B cell (primary cell): ENCODE results near the gene NDRG3. TPM values are rescaled to one million over a fixed set of nuclear protein-coding genes. Genes with fewer than 3 reads are reported as not detected.
"Not testable (repeated sequence)": the region's sequence is repeated elsewhere in the genome, so short reads cannot be mapped to it uniquely, and the experiment has no call there.

ENCODE experiments used
- ATAC-seq: fragments of 200-7000 bp; cut with Tn5 transposase; one replicate; pipeline ENCODE4 v1.10.0; 2021; ENCODE audit warnings: low read depth, mild to moderate bottlenecking, moderate number of reproducible peaks, moderate library complexity
- CTCF ChIA-PET: fragments of 350-600 bp; sonication (Branson Sonifier 250); formaldehyde crosslinking; loops from one replicate; lab custom pipeline; 2021; ENCODE audit warnings: antibody characterized with exemption, inconsistent platforms; lab: Charles Lee
- POLR2A ChIA-PET: fragments of 350-600 bp; sonication (Branson Sonifier 250); formaldehyde crosslinking; loops from one replicate; lab custom pipeline; 2021; ENCODE audit warnings: antibody characterized with exemption; lab: Charles Lee
- DNase-seq: peaks from one replicate; pipeline ENCODE4 v3.0.0; 2013
- H2AFZ ChIP-seq: 2 replicates; pipeline ENCODE4 v1.6.1; 2012; ENCODE audit warnings: mild to moderate bottlenecking, low read depth, low read length; ENCODE audit not compliant: insufficient read depth, poor library complexity, severe bottlenecking
- H3K27ac ChIP-seq, 2 donors: 1 replicate in 1 of 2; 2 replicates in 1 of 2; pipeline ENCODE4 v1.5.1; 2012 to 2013; ENCODE audit warnings: low read length in 2 of 2, mild to moderate bottlenecking in 2 of 2, moderate library complexity in 1 of 2
- H3K27me3 ChIP-seq, 4 experiments: fragments of 200-600 bp in 1 of 4; sonication (generic) in 1 of 4; replicated peaks in 1 of 4; 1 replicate in 2 of 4; 2 replicates in 2 of 4; pipeline versions ENCODE4 v1.6.1 to v1.7.0; 2013 to 2016; ENCODE audit warnings: low read length in 3 of 4, mild to moderate bottlenecking in 2 of 4, mixed read lengths in 1 of 4, moderate library complexity in 1 of 4; ENCODE audit not compliant: insufficient read depth in 4 of 4, control insufficient read depth in 3 of 4; ENCODE audit errors: control extremely low read depth in 1 of 4
- H3K36me3 ChIP-seq, 2 experiments: replicated peaks in 1 of 2; 1 replicate in 1 of 2; 2 replicates in 1 of 2; pipeline versions ENCODE4 v1.6.1 to v1.7.1; 2013; ENCODE audit warnings: low read length in 1 of 2; ENCODE audit not compliant: insufficient read depth in 2 of 2, control insufficient read depth in 1 of 2; ENCODE audit errors: control extremely low read depth in 1 of 2, extremely low read depth in 1 of 2
- H3K4me1 ChIP-seq, 2 donors: fragments of 200-600 bp in 1 of 2; sonication (generic) in 1 of 2; 1 replicate in 1 of 2; 2 replicates in 1 of 2; pipeline versions ENCODE4 v1.5.1 to v1.6.1; 2013 to 2017; ENCODE audit warnings: low read length in 2 of 2; ENCODE audit not compliant: control insufficient read depth in 2 of 2, insufficient read depth in 2 of 2
- H3K4me2 ChIP-seq: replicated peaks from 2 replicates; pipeline ENCODE3; 2012; ENCODE audit warnings: mild to moderate bottlenecking, low read depth, low read length; ENCODE audit not compliant: poor library complexity, severe bottlenecking
- H3K4me3 ChIP-seq, 5 experiments: fragments of 200-600 bp in 1 of 5; sonication (generic) in 1 of 5; 1 replicate in 3 of 5; 2 replicates in 2 of 5; pipeline versions ENCODE4 v1.5.1 to v1.7.0; 2011 to 2016; ENCODE audit warnings: low read length in 4 of 5, mild to moderate bottlenecking in 4 of 5, low read depth in 2 of 5, control low read depth in 1 of 5, moderate library complexity in 1 of 5; ENCODE audit not compliant: insufficient read depth in 1 of 5; ENCODE audit errors: control extremely low read depth in 1 of 5, extremely low read depth in 1 of 5
- H3K79me2 ChIP-seq: fragments of 200-600 bp; sonication (generic); one replicate; pipeline ENCODE4 v1.6.0; 2016; ENCODE audit warnings: low read length; ENCODE audit not compliant: control insufficient read depth, insufficient read depth
- H3K9ac ChIP-seq: fragments of 200-600 bp; sonication (generic); 2 replicates; pipeline ENCODE4 v1.6.1; 2017; ENCODE audit warnings: mild to moderate bottlenecking, low read length, moderate library complexity
- H3K9me3 ChIP-seq, 3 donors: one replicate each; pipeline versions ENCODE4 v1.6.1 to v1.7.1; 2013; ENCODE audit warnings: low read length in 2 of 3; ENCODE audit not compliant: control insufficient read depth in 2 of 3, insufficient read depth in 1 of 3; ENCODE audit errors: control extremely low read depth in 1 of 3
- H4K20me1 ChIP-seq: 2 replicates; pipeline ENCODE4 v1.6.0; 2012; ENCODE audit warnings: mild to moderate bottlenecking, low read length; ENCODE audit not compliant: insufficient read depth, control insufficient read depth, poor library complexity, severe bottlenecking
- H3K27ac Mint-ChIP-seq: one replicate; pipeline ENCODE4 v1.8.0; 2021; ENCODE audit warnings: mixed read lengths
- H3K27me3 Mint-ChIP-seq: one replicate; pipeline ENCODE4 v1.8.0; 2021; ENCODE audit warnings: mixed read lengths
- H3K4me1 Mint-ChIP-seq: one replicate; pipeline ENCODE4 v1.8.0; 2021; ENCODE audit warnings: mixed read lengths
- H3K4me3 Mint-ChIP-seq: one replicate; pipeline ENCODE4 v1.8.0; 2021; ENCODE audit warnings: mixed read lengths
- H3K9me3 Mint-ChIP-seq: one replicate; pipeline ENCODE4 v1.8.0; 2022; ENCODE audit warnings: mixed read lengths; ENCODE audit not compliant: insufficient read depth
- CTCF ChIP-seq: fragments of 200-600 bp; IDR thresholded peaks from one replicate; pipeline ENCODE4 v1.8.0; 2022; ENCODE audit warnings: antibody characterized with exemption, mild to moderate bottlenecking
- EZH2 ChIP-seq: IDR thresholded peaks from 2 replicates; pipeline ENCODE4 v1.6.1; 2012; ENCODE audit warnings: borderline replicate concordance, low read depth, mild to moderate bottlenecking, moderate library complexity, low read length; ENCODE audit not compliant: insufficient read depth, poor library complexity, severe bottlenecking
- WGBS: methylation state at CpG from one replicate; pipeline ENCODE4 v1.1.5; 2013; ENCODE audit warnings: missing lambda C conversion rate; ENCODE audit not compliant: insufficient coverage; 5-methylcytosine and 5-hydroxymethylcytosine counted together
- intact Hi-C: fragments of 100-400 bp; cut with micrococcal nuclease; formaldehyde crosslinking; loops from one replicate; pipeline ENCODE4 v1.10.0; 2022
- polyA plus RNA-seq: library from polyadenylated mRNA; depleted of rRNA; stranded (reverse); fragments of >200 nt; gene quantifications from 2 replicates; pipeline ENCODE4 v1.2.3, GENCODE V29; 2012
- total RNA-seq, 2 donors: library from RNA; stranded (reverse); fragments of 120-200 nt in 1 of 2; gene quantifications; 1 replicate in 1 of 2; 2 replicates in 1 of 2; pipeline versions ENCODE4 v1.2.3 to v1.2.4, GENCODE V29; 2013 to 2022

Gene NDRG3
- total and polyA plus RNA-seq, 2 donors (not counting 1 experiment from before 2014, with no cell fraction given) = 15.7 to 26.1 TPM

GRCh38 chr20:36703530-36703929 is 42.4 kb downstream of the NDRG3 start:
- no CpG with 5 or more reads among the region's 4 CpGs for WGBS
- TF ChIP-seq EZH2 (no peak), CTCF (no peak)
- ChIA-PET POLR2A (no interaction called here), CTCF (no interaction called here)
- ATAC-seq (no peak), DNase-seq (no peak)
- Histone ChIP-seq H3K4me2 (no peak overlapping the region), H3K36me3 (peaks cover 3 to 11% of the 10 kb centered on the region in 2 experiments), H3K27ac (no peak overlapping the region), H4K20me1 (no peaks in the 10 kb centered on the region), H2AFZ (no peak overlapping the region), H3K27me3 (no peaks in the 10 kb centered on the region), H3K9ac (no peak overlapping the region), H3K9me3 (no peaks in the 10 kb centered on the region), H3K4me3 (no peak overlapping the region), H3K79me2 (no peaks in the 10 kb centered on the region), H3K4me1 (no peaks in the 10 kb centered on the region)
- H3K4me1 Mint-ChIP-seq = peaks cover 4% of the 10 kb centered on the region
- no peaks in the 10 kb centered on the region for H3K9me3 Mint-ChIP-seq
- no peak overlapping the region for H3K27ac Mint-ChIP-seq
- H3K4me3 Mint-ChIP-seq = no peak overlapping the region
- H3K27me3 Mint-ChIP-seq = no peaks in the 10 kb centered on the region
- intact Hi-C loops = no loop called here

- no peak overlapping the region for H3K27ac ChIP-seq
- H3K79me2 ChIP-seq = no peaks in the 10 kb centered on the region
- H3K9me3 Mint-ChIP-seq = no peaks in the 10 kb centered on the region
- ChIA-PET CTCF (no interaction called here), POLR2A (no interaction called here)
- ATAC-seq = no peak
- TF ChIP-seq EZH2 (no peak), CTCF (no peak)
- no peak overlapping the region for H3K27ac Mint-ChIP-seq
- no peaks in the 10 kb centered on the region for H3K27me3 ChIP-seq
- no peak overlapping the region for H3K4me2 ChIP-seq
- no peaks in the 10 kb centered on the region for H3K9me3 ChIP-seq
- intact Hi-C loops = no loop called here
- no peak overlapping the region for H2AFZ ChIP-seq
- no peaks in the 10 kb centered on the region for H4K20me1 ChIP-seq
- H3K27me3 Mint-ChIP-seq = no peaks in the 10 kb centered on the region
- DNase-seq = no peak
- WGBS = 93% methylated on average over 3 of the region's 3 CpGs
- H3K4me1 ChIP-seq = no peaks in the 10 kb centered on the region
- no peak overlapping the region for H3K4me3 Mint-ChIP-seq
- H3K36me3 ChIP-seq = peaks cover 0 to 6% of the 10 kb centered on the region in 2 experiments
- H3K4me1 Mint-ChIP-seq = peaks cover 4% of the 10 kb centered on the region
- H3K9ac ChIP-seq = no peak overlapping the region
- no peak overlapping the region for H3K4me3 ChIP-seq
Observed at GRCh38 chr20:36700438-36700837, 45.5 kb downstream of the NDRG3 start.

- not testable (repeated sequence) for H3K27me3 Mint-ChIP-seq
Observed at GRCh38 chr20:36695467-36695866, 50.4 kb downstream of the NDRG3 start.

More at GRCh38 chr20:36695467-36695866, 50.4 kb downstream of the NDRG3 start:
- H3K36me3 ChIP-seq, H3K9ac ChIP-seq, H3K4me2 ChIP-seq, H3K4me3 Mint-ChIP-seq, H3K4me1 ChIP-seq, H3K9me3 Mint-ChIP-seq, H3K27ac ChIP-seq, H2AFZ ChIP-seq, ATAC-seq, H3K9me3 ChIP-seq, H3K27ac Mint-ChIP-seq, DNase-seq, H3K4me1 Mint-ChIP-seq, H4K20me1 ChIP-seq, H3K4me3 ChIP-seq, H3K79me2 ChIP-seq, intact Hi-C loops, POLR2A ChIA-PET, H3K27me3 ChIP-seq: not testable (repeated sequence)
- WGBS = over 99% methylated on average over 8 of the region's 8 CpGs
- CTCF ChIA-PET = interaction anchor here (0.7 kb wide), 1 partner anchor 256 kb away, joined by 4 read pairs; no protein-coding TSS in a partner anchor
